SK-N-SH treated with all-trans-retinoic acid at 6 μM for 48 hours (cell line): ENCODE data around the gene TEKT1.

ENCODE experiments used
- ZFP3 ChIP-seq: fragments of 250-450 bp; sonication (Bioruptor Pico); IDR thresholded peaks from 2 replicates; pipeline ENCODE4 v1.5.0; 2020; ENCODE audit warnings: mild to moderate bottlenecking, moderate library complexity
- TF ChIP-seq, protein P1 (sequence below): fragments of 250-450 bp; sonication (Bioruptor Pico); IDR thresholded peaks from 2 replicates; pipeline ENCODE4 v1.8.0; 2020; ENCODE audit warnings: mild to moderate bottlenecking, moderate library complexity, borderline replicate concordance

DNA sequence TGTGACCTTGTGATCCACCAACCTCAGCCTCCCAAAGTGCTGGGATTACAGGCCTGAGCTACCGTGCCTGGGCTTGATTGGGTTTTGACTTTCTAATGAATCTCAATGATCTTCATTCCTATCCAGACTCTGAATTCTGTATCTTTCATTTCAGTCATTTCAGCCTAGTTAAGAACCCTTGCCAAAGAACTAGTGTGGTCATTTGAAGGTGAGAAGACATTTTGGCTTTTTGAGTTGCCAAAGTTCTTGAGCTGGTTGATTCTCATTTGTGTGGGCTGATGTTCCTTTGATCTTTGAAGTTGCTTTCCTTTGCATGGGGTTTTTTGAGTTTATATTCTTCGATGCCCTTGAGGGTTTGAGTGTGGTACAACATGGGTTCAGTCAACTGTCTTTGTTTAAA, 30.6 kb upstream of the TEKT1 start:
- TF ChIP-seq, protein P1, sequence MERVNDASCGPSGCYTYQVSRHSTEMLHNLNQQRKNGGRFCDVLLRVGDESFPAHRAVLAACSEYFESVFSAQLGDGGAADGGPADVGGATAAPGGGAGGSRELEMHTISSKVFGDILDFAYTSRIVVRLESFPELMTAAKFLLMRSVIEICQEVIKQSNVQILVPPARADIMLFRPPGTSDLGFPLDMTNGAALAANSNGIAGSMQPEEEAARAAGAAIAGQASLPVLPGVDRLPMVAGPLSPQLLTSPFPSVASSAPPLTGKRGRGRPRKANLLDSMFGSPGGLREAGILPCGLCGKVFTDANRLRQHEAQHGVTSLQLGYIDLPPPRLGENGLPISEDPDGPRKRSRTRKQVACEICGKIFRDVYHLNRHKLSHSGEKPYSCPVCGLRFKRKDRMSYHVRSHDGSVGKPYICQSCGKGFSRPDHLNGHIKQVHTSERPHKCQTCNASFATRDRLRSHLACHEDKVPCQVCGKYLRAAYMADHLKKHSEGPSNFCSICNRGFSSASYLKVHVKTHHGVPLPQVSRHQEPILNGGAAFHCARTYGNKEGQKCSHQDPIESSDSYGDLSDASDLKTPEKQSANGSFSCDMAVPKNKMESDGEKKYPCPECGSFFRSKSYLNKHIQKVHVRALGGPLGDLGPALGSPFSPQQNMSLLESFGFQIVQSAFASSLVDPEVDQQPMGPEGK (CRISPR knock-in tag) = no peak
- no peak for TF ChIP-seq ZFP3 (CRISPR knock-in tag)
